HG02623 (cell line): Measurements from ENCODE around the gene ZNF827.

ENCODE experiments used
- ATAC-seq: cut with Tn5 transposase; IDR thresholded peaks from one replicate; pipeline ENCODE4 v1.9.1; 2021; ENCODE audit warnings: moderate library complexity; ENCODE audit not compliant: unreplicated experiment

Gene ZNF827

GRCh38 chr4:145895056-145895455 lies 43.6 kb downstream of the ZNF827 start:
- ATAC-seq, result no peak

GRCh38 chr4:145891958-145892357 lies 46.7 kb downstream of the ZNF827 start:
- no peak for ATAC-seq

DNA sequence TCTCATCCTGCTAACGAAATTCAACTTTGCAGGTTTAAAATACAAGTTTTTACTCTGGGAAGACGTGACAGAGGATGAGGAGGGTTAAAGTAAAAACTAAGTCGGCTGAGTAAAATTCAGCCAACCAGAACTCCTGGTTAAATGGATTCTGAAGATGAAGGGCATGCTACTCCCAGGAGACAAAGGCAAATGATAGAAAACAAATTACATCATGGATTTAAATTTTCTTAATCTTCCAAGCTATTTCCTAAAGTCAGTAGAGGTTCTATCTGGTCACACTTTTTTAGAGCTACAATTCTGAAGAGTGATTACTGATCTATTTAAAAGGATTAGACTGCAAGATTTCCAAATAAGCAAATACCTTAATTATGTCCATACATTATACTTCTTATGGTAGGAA lies 47.9 kb downstream of the ZNF827 start:
- no peak for ATAC-seq

- no peak for ATAC-seq
Measured at GRCh38 chr4:145888393-145888792, 50.2 kb downstream of the ZNF827 start.

DNA sequence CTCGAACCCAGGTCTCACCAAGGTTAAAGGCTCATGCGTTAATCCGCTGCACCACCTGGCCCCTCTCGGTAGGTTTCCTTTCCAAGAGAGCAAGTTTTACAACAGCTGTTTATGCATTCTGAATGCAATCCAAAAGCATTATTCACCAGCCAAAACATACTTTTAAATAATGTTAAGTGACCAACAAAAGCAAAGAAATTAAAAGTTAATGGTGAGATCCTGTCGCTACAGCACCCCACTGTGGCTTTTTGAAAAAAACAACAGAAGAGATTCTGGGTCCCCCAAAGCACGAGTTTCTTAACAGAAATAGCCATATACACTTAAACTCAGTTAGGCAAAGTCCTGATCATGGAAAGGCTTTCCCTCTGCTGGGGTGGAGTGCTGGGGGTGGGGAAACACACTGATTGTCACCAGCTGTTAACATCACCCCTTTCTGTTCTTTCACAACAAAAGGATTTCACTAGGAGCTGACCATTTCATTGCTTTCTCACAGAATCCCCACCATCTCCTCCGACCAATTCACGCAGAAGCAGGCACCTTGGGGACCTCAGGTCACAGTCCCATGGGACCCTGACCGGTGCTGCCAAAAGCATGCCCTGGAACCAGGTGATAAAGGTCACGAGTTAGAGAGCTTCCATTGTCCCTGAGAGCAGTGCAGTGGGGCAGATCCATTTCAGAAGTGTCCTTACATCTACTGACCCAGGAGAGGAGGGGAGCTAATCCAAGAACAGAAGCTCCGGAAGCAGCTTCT lies 51.2 kb downstream of the ZNF827 start:
- no peak for ATAC-seq

DNA sequence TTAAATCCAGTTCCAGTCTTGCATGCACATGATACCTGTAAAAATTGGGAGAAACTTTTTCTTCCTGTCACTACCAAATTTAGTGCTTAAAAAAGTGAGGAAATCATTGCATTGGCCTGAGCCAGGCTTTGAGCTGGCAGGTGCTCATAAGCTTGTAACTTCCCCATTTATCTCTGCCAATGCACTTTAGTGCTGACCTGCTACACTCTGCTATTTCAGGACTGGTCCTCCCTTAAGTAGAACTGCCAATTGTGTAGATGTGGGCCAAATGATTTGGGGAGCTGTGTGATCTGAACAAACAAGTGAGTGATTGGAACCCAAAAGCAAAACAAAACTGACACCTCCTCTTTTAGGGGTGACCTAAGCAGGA lies 51.8 kb downstream of the ZNF827 start:
- ATAC-seq, result no peak

- no peak for ATAC-seq
Measured at GRCh38 chr4:145885666-145886065, 53.0 kb downstream of the ZNF827 start.

GRCh38 chr4:145884775-145885174 lies 53.8 kb downstream of the ZNF827 start:
- no peak for ATAC-seq

DNA sequence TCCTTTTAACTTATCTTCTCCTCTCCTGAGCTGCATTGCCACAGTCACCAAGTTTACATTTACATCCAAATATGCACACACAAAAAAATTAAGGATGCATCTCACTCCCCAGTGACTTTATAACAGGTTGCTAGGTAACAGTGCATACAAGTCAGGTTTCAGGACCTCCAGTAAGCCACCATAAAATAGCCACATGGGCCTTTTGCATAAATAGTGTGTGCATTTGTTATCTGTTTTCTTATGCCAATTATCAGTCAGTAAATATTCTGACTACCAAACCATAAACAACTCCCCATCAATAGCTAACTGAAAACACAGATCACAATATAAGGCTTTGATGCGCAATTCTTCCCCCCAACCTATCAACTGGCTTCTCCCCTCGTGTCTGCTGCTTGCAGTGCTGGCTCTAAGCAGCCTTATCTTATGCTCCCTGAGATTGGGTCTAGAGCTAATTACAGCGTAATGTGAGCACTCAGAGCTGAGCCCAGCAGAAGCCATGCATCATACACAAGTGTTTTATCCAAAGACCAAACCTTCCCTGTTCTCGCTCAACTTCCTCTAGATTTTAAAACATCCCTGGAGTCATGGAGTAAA lies 55.4 kb downstream of the ZNF827 start:
- ATAC-seq, result no peak

DNA sequence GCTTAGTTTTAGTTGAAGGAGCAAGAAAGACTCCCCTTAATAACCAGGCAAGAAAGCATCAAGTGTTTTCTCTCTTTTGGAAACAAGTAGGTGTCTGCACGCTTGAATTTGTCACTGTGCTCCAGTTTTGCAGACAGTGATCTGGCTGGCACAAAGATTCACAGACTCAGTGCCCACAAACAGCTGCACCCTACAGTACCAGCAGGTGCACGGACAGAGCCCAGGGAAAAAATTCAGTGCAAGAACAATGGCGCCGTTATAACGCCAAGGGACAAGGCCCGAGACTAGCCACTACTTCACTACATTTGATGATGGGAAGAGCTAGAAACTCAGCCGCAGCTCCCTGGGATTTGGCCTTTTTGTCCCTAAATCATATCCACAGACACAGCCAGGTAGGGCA lies 56.0 kb downstream of the ZNF827 start:
- no peak for ATAC-seq

GRCh38 chr4:145881989-145882388 lies 56.6 kb downstream of the ZNF827 start:
- peak; percentile 64 for ATAC-seq

DNA sequence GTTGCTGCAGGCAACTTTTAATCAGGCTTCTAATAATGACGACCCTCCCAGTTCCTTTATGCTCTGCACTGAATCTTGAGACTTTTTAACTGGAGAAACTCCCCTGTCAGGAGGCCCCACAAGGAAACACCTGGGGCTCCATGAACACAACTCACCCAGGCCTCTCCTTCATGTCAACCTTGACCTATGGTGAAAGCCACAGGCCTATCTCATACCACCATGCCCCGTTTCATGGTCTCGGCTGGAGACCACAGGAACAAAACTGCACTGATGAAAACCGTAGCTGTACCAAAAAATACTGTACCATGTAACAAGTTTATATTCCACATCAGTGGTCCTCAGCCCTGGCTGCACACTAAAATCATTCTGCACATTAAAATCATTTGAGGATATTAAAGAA lies 57.0 kb downstream of the ZNF827 start:
- peak; percentile 45 for ATAC-seq

DNA sequence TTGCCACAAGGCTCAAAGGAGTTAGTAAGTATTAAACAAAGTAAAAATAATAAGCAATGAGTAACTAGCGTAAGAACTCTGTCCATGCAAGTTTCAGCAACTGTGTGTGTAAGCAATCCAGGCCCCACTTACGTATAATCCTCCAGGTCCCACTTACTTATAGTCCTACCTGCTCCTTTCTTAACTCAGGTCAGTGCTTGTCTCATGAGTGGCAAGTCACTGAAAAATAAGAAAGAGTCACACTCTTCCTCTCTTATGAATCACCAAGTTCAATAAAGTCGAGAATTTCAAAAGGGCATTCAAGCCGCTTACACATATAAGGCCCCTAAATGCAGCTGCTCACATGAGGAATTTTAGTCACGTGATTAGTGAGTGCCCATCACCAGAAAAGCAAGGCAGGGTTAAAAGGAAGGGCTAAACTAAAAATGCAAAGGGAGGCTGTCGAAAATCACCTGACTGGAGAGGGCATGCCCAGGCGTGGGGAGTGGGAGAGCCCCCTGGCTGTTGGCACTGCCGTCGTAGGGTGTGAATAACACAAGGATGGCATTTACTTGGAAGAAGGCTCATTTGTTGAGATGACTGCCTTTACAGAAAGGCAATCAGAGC lies 58.2 kb downstream of the ZNF827 start:
- ATAC-seq, result no peak

GRCh38 chr4:145879598-145879997 lies 59.0 kb downstream of the ZNF827 start:
- no peak for ATAC-seq

GRCh38 chr4:145878501-145879435 lies 59.9 kb downstream of the ZNF827 start:
- no peak for ATAC-seq

DNA sequence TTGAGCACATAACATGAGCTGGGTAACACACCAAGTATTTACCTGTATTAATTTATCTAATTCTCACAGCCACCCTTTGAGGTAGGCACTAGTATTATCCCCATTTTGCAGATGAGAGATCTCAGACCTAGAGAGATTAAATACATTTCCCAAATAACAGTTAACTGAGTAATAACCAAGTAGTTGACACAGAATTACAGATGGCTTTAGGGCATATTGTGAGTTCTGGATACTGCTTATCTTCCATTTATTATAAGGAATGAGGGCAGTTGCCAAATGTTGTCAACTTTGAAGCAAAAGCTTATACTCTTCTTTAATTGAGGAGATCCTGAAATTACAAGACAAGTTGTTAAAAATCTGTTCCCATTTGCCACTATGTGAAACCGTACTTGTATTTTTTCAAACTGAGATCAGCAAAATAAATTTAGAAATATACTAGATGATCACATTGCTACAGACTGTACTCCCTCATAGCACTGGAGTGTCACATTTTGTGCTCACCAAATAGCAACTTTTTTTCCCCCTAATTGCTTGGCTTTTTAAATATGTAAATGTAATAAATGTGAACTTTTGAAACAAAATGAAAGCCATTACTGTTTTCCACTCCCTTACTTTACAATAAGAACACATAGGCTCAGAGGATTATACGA lies 62.0 kb downstream of the ZNF827 start:
- ATAC-seq, result no peak

- ATAC-seq, result no peak
Measured at GRCh38 chr4:145873901-145874300, 64.7 kb downstream of the ZNF827 start.

DNA sequence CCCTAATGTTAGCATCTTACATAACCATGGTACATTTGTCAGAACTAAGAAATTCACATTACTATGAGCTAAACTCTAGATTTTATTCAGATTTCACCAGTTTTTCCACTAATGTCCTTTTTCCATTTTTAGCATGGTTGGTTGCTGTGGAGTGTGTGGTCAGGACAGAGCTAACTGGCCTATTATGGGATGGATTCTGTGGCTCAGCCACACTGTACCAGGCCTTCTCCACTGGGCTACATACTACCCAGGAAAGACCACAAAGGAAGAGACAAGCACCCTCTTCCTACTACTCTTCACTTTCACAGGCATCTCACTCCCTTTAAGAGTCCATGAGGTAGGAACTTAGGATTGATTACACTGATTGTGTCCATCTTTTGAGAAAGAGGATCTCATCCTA lies 67.4 kb downstream of the ZNF827 start:
- no peak for ATAC-seq

DNA sequence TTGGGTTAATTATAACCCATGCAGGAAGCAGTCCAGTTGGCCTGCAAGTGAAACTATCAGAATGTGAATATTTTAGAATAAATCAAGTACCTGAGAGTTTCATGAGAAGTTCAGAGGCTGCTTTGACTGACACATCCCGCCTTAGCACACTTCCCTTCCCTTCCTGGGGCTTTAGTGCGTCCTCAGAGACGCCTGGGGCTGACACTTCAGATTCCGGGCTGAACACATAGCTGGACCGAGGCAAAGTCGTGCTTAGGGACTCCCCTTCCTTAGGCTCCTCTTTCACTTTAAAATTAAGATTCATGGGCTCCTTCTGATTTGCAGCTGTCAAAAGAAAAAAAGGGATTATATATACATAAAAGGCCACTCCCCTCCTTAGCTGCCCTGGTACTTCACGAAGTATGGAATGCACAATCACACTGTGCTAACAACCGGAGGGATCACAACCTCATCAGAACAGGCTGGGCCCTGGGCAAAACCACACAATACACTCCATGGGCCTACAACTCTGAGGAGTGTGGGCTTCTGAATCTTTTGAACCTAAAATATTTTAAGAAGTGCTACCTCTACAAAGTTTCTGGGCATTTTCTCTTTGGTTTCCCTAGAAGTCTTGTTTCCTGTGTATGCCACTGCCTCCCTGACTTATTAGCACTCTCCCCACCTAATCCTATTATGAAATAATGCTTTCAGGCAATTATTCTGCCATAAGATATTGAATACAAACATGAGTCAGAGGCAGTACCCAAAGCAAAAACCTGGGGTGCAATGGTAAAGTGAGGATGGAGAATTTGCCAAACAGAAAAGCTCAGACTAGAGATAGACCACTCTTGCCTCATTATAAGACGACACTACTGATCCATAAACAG lies 68.2 kb downstream of the ZNF827 start:
- ATAC-seq, result no peak
